Progenitor cell of endocrine pancreas (in vitro differentiated cells): Measurements from ENCODE around the gene ASMT. TPM values are rescaled to one million over a fixed set of nuclear protein-coding genes. Genes with fewer than 3 reads are reported as not detected.
"Not testable (repeated sequence)": the region's sequence is repeated elsewhere in the genome, so short reads cannot be mapped to it uniquely, and the experiment has no call there.

ENCODE experiments used
- DNase-seq: peaks from one replicate; pipeline ENCODE4 v3.0.0; 2021; ENCODE audit warnings: low spot score; ENCODE audit not compliant: unreplicated experiment
- H3K27ac Mint-ChIP-seq: 2 replicates; pipeline ENCODE4 v1.8.0; 2021; ENCODE audit warnings: mild to moderate bottlenecking, moderate library complexity, mixed read lengths
- H3K27me3 Mint-ChIP-seq: 2 replicates; pipeline ENCODE4 v1.8.0; 2021; ENCODE audit warnings: mixed read lengths
- H3K36me3 Mint-ChIP-seq: 2 replicates; pipeline ENCODE4 v1.8.0; 2022; ENCODE audit warnings: mixed read lengths; ENCODE audit not compliant: insufficient read depth
- H3K4me1 Mint-ChIP-seq: 2 replicates; pipeline ENCODE4 v1.8.0; 2021; ENCODE audit warnings: low read depth, mixed read lengths
- H3K4me3 Mint-ChIP-seq: 2 replicates; pipeline ENCODE4 v1.8.0; 2021; ENCODE audit warnings: low read depth, mild to moderate bottlenecking, moderate library complexity, mixed read lengths
- H3K9me3 Mint-ChIP-seq: 2 replicates; pipeline ENCODE4 v1.8.0; 2021; ENCODE audit warnings: low read depth, mixed read lengths
- long read RNA-seq: library from polyadenylated mRNA; unstranded; transcript quantifications from one replicate; pipeline ENCODE4 v2.0.0, GENCODE V29; 2020
- total RNA-seq: library from RNA; stranded (reverse); gene quantifications from 2 replicates; pipeline ENCODE4 v1.2.1, GENCODE V29; 2021
- TF ChIP-seq, protein P1 (sequence below): fragments of 200-600 bp; sonication (generic); IDR thresholded peaks from one replicate; pipeline ENCODE4 v1.5.0; 2021; ENCODE audit warnings: antibody characterized with exemption, mild to moderate bottlenecking; ENCODE audit not compliant: unreplicated experiment

ASMT gene, protein sequence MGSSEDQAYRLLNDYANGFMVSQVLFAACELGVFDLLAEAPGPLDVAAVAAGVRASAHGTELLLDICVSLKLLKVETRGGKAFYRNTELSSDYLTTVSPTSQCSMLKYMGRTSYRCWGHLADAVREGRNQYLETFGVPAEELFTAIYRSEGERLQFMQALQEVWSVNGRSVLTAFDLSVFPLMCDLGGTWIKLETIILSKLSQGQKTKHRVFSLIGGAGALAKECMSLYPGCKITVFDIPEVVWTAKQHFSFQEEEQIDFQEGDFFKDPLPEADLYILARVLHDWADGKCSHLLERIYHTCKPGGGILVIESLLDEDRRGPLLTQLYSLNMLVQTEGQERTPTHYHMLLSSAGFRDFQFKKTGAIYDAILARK
- 0.36 TPM in 1 of 2 replicates, not detected in the other for total RNA-seq
- long read RNA-seq, result 0 reads

DNA sequence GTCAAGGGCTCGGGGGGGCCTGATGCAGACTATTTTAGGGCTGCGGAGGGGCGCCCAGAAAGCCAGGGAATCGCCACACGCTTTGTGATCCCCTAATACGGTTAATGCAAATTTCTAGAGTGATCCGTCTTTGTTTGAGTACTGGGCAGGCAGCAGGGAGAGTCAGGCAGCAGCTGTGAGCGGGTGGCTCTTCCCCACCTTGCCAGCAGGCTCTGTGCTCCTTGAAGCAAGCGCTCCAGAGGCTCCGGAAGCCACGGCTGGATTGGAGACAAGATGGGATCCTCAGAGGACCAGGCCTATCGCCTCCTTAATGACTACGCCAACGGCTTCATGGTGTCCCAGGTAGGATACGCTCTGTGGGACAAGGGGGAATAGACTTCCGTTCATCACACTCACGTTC lies at the start of gene ASMT:
ASMT (plus strand) TSS at position 133 of the 400 bp plus-strand sequence; CDS start at position 274, 141 bp downstream.
- Mint-ChIP-seq H3K27me3 (no peaks in the 10 kb centered on the region), H3K36me3 (no peaks in the 10 kb centered on the region), H3K4me3 (no peak within 1 kb of the TSS), H3K4me1 (no peaks in the 10 kb centered on the region), H3K9me3 (no peaks in the 10 kb centered on the region), H3K27ac (no peak within 1 kb of the TSS)
- TF ChIP-seq, protein P1, sequence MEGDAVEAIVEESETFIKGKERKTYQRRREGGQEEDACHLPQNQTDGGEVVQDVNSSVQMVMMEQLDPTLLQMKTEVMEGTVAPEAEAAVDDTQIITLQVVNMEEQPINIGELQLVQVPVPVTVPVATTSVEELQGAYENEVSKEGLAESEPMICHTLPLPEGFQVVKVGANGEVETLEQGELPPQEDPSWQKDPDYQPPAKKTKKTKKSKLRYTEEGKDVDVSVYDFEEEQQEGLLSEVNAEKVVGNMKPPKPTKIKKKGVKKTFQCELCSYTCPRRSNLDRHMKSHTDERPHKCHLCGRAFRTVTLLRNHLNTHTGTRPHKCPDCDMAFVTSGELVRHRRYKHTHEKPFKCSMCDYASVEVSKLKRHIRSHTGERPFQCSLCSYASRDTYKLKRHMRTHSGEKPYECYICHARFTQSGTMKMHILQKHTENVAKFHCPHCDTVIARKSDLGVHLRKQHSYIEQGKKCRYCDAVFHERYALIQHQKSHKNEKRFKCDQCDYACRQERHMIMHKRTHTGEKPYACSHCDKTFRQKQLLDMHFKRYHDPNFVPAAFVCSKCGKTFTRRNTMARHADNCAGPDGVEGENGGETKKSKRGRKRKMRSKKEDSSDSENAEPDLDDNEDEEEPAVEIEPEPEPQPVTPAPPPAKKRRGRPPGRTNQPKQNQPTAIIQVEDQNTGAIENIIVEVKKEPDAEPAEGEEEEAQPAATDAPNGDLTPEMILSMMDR, result no peak
- no peak for DNase-seq

DNA sequence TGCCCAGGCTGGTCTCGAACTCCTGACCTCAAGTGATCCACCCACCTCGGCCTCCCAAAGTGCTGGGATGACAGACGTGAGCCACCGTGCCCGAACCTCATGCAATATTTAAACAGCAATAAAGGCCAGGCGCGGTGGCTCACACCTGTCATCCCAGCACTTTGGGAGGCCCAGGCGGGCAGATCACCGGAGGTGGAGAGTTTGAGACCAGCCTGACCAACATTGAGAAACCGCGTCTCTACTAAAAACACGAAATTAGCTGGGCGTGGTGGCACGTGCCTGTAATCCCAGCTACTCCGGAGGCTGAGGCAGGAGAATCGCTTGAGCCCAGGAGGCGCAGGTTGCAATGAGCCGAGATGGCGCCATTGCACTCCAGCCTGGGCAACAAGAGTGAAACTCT lies 40.7 kb upstream of the ASMT start:
- not testable (repeated sequence) for DNase-seq, H3K4me3 Mint-ChIP-seq, H3K27ac Mint-ChIP-seq, H3K9me3 Mint-ChIP-seq, H3K27me3 Mint-ChIP-seq, H3K36me3 Mint-ChIP-seq, H3K4me1 Mint-ChIP-seq

DNA sequence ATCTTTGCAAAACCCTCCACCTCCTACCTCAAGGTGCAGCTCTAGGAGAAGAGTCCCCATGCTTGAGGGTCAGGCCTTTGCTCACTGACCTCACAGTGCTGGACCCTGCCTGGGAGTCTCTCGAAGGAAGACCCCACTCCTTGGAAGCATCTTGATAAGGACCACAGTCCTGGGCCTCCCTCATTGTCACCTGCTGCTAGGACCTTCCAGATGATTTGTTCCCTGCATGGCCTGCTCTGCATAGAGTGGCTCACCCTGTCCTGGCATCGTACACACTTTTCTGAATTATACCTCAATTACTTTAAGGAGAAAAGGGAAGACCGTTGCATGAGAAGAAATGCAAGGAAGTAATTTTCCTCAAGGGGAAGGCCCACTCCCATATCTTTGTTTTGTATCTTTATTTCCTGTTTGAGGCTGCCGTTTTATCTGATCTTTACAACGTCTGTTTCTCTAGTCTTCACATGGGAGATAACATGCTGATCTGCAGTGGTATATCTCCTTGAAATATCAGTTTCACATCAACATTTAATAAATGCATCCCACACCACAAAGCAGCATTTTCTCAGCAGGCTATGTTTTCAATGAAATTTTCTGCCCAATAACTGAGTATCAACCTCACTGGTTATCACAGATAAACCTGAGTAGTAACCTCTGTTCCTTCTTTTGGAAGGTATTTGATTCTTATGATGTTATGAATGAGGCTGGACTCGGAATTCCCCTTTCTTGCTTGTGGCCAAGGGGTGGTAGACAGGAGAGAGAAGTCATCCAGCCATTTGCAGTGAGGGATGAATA lies 38.5 kb upstream of the ASMT start:
- Mint-ChIP-seq H3K4me1 (no peaks in the 10 kb centered on the region), H3K27ac (no peak overlapping the region), H3K36me3 (no peaks in the 10 kb centered on the region), H3K9me3 (no peaks in the 10 kb centered on the region), H3K4me3 (no peak overlapping the region), H3K27me3 (no peaks in the 10 kb centered on the region)
- TF ChIP-seq, protein P1, result no peak
- no peak for DNase-seq

DNA sequence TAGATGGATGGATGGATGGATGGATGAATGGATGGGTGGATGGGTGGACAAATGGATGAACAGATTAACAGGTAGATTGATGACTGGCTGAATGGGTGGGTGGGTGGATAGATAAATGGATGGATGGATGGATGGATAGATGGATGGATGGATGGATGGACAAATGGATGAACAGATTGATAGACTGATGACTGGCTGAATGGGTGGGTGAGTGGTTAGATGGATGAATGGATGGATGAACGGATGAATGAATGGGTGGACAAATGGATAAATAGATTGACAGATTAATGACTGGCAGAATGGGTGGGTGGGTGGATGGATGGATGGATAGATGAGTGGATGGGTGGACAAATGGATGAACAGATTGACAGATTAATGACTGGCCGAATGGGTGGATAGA lies 37.0 kb upstream of the ASMT start:
- no peaks in the 10 kb centered on the region for H3K27me3 Mint-ChIP-seq
- H3K9me3 Mint-ChIP-seq, result no peaks in the 10 kb centered on the region
- no peak overlapping the region for H3K4me3 Mint-ChIP-seq
- H3K4me1 Mint-ChIP-seq, result no peaks in the 10 kb centered on the region
- DNase-seq, result no peak
- H3K27ac Mint-ChIP-seq, result no peak overlapping the region
- TF ChIP-seq, protein P1, result no peak
- H3K36me3 Mint-ChIP-seq, result no peaks in the 10 kb centered on the region

DNA sequence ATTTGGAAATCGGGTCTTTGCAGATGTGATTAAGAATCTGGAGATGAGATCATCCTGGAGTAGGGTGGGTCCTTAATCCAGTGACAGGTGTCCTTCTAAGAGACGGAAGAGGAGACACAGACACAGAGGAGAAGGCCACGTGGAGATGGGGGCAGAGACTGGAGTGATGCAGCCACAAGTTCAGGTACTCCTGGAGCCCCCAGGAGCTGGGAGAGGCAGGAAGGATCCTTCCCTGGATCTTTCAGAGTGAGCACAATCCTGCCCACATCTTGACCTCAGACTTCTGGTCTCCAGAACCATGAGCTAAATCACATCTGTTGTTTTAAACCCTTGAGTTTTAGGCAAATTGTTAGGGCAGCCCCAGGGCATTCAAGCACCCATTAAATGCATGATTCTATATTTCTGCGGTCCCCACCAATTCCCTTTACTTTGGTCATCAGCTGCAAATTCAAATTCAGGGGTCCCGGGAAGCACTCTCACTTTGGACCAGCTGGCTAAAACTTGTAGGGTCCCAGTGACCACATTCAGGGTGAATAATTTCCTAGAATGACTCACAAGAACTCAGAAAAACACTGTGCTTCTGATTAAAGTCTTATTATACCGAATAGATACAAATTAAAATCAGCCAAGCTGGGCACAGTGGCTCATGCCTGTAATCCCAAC lies 36.2 kb upstream of the ASMT start:
- Mint-ChIP-seq H3K36me3 (no peaks in the 10 kb centered on the region), H3K9me3 (no peaks in the 10 kb centered on the region), H3K4me1 (no peaks in the 10 kb centered on the region), H3K27ac (no peak overlapping the region), H3K4me3 (no peak overlapping the region), H3K27me3 (no peaks in the 10 kb centered on the region)
- DNase-seq, result no peak
- TF ChIP-seq, protein P1, result no peak
